NCI-H146 (cell line): ENCODE results near the gene GC.
"Not testable (repeated sequence)": the region's sequence is repeated elsewhere in the genome, so short reads cannot be mapped to it uniquely, and the experiment has no call there.

Experiments used
- DNase-seq: peaks from one replicate; lab custom pipeline; 2025; lab: John Stamatoyannopoulos, UW

The GC gene

DNA sequence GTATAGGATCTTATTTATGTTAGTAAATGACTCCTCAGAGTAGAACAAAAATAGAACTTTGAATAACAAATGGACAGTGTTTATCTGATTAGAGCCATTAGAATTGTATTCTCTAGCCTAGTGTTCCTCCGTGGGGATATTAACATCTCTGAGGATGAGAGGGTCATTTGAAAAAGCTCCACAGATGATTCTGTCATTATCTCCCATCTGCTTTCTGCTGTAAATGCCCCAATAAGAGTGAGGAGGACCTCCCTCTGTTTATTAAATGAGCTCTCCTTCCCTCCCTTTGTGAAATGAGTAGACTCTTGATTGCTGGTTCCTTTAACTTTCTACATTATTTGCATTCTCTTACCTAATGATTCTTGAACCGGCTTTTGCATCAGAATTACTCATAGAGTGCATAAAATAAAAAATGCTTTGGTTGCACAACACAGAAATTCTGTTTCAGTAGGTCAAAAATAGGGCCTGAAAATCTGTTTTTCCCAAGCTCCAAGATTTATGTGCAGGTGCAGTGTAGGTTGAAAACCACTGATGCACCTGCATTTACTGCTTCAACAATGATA lies 18.0 kb downstream of the GC start:
- no peak for DNase-seq

DNA sequence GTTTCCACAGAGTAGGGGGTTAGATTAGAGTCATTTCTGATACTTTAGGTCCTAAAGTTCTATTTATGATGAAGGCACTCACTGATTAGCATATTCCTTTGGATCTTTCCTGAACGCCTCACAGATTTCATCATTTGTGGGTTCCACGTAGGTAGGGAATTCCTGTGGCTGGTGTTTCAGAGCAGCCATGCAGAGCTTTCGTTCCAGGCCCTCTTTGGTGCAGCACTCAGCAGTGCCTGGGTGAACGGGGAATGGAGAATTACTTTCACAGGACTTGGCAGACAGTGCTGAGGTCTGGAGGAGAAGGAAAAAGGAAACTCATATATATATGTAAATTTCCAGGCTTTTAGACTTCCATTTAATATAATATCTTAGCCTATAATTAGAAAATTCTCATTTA lies 18.5 kb downstream of the GC start:
- no peak for DNase-seq

- DNase-seq = no peak
Observed at GRCh38 chr4:71752383-71753042, 31.4 kb downstream of the GC start.

- no peak for DNase-seq
Observed at GRCh38 chr4:71749008-71749594, 34.8 kb downstream of the GC start.

DNA sequence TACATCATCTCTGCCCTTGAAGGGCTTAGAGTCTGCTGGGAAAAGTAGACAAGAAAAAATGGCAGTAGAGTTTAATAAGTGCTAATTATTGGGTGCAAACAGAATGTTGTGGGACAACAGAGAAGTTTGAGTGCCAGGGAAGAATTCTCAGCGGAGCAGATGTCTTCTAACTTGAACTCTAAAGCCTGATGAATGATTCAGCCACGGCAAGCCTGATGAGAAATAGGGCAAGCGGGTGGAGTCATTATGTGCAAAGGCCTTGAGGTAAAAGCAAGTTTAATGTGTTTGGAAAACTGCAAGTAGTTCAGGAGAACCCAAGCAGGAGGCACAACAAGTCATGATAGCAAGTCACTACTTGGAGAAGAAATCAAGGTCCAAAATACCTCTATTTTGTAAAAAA lies 37.5 kb downstream of the GC start:
- DNase-seq = no peak

GRCh38 chr4:71738782-71739181 lies 45.1 kb downstream of the GC start:
- DNase-seq = not testable (repeated sequence)

- DNase-seq = no peak
Observed at GRCh38 chr4:71732706-71733105, 51.2 kb downstream of the GC start.

DNA sequence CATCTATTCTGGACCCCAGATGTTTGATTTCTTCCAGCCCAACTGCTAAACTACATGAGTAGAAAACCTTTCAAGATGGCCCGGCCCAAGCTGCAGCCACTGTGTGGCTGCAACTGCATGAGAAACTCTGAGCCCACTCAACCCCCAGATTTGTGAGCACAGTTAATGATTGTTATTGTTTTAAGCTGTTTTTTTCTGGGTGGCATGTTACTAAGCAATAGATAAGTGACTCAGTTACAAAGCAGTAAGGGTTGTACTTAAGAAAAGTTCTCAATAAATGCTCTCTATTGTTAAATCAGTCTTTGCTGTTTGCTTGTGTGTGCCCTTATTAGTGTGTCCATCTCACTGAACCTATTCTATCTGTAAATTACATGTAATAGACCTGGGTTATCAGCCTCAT lies 51.8 kb downstream of the GC start:
- DNase-seq = no peak

DNA sequence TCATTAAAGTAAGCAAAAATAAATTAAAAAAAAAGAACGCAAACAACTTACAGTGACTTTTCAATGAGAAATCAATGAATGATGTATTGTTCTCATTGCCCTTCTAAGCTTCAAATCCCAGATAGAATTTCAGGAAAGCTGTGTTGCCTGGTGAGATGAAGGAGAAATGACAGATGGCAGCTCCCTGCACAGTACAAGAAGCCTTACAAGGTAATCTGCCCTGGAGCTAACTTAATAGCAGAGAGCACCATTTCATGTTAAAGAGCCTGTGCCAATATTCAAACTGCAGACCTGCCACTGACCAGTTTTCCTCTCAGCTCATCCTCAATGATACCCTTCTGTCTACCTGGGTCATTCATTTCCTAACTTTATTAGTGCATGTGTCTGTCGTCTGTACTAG lies 54.0 kb downstream of the GC start:
- no peak for DNase-seq

GRCh38 chr4:71713611-71714203 lies 70.2 kb downstream of the GC start:
- DNase-seq = peak; percentile 3

DNA sequence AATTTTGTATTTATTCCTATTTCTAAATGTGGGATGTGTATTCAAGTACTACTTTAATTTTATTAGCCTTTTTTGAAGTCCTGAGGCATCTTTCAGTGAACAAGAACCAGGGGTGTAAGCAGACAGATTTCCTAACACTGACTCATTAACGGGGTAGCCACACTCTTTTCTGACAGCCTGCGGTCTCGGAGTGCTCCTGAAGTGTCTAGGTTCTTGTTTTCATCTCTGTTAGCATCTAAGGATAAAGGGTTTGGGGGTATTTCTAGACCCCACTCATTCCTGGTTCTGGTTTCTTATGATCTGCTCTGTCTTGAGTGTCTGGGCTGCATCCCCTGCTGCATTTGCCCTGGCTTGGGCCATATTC lies 71.9 kb downstream of the GC start:
- no peak for DNase-seq

DNA sequence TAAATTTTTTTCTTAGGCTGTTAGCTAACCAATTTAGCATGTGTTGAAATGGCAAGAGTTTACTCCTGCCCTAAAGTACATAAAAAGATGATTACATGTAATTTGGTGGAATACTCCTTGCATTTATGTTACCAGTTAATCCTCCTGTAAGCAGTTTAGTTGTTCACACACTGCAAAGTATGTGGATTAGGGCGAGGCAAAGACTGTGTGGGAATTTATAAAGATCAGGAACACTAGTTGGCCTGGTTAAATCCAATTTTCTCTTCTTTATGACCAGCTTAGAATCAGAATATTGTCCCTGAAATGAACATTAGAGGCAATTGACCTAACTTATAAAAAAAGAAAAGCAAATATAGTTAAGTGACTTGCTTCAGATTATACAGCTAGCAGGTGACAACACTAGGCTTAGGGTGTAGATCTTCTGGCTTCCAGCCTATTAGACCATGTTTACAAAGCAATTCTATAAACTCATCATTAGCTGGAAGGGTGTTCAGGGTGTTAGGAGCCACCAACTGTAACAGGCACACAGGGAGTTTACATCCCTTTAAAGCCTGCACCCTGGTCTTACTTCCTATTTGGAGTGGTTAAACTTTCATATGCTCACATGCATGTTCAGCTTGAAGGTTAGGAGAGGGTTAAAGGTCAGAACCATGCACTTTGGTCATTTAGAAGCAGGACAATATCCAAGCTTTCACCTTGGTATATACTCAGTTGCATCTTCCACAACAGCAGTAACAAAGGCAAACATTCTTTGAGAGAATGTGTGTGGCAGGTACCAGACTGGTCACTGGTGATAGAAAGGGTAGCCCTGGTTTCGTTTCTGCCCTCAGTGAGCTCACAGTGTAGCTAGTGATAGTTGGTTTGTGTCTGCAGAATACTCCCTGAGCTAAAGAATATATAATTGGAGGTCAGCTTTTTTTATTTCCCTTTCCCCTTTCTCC lies 72.6 kb downstream of the GC start:
- no peak for DNase-seq

- DNase-seq = no peak
Observed at GRCh38 chr4:71709961-71710360, 73.9 kb downstream of the GC start.

DNA sequence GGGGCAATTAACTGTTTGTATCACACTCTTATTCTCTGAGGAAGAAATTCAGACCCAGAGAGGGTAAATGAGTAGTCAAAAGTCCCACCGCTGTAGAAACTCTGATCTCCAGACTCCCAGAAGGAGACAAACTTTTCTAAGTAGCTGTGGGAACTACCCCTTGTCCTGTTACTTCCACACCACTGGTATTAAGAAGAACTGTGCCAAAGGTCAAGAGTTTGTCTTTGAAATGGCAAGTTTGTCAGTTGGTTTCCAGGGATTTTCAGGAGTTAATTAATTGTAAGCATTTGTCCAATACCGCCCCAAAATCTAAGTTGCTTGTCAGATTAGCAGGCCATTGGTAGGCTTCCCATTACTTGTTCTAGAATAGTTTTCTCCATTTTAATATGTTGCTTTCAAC lies 85.7 kb downstream of the GC start:
- no peak for DNase-seq

DNA sequence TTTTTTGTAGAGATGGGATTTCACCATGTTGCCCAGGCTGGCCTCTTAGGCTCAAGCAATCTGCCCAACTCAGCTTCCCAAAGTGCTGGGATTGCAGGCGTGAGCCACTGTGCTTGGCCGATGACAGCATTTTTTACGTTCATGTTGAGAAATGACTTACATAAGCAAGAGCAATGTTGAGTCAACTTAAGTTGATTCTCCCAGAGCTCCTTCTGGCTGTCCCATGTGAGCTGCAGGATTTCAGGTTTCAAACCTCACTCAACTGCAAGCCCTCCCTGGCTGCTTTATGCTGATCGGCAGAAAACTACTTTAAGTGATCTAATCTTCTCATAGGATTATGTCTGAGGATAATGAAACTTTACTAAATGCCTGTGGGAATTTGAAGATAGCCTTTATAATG lies 86.8 kb downstream of the GC start:
- DNase-seq = no peak

DNA sequence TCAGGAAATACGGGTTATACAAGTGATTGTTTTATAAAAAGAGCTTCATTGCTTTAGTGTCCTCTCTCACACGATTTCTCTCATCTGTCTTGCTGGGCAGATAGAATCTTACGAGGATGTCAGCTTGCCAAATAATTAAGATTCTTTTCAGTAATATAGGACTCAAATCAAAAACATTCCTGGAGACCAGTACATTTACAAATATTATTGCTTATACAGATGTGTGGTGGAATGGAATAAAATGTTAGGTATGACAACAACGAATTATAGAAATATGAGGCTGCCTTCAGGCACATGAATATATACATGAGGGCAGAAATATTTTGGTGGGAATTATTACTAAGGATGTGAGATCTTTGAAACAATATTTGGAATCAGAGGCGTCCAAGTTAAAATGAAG lies 88.9 kb downstream of the GC start:
- no peak for DNase-seq

GRCh38 chr4:71692963-71693362 lies 90.9 kb downstream of the GC start:
- no peak for DNase-seq

DNA sequence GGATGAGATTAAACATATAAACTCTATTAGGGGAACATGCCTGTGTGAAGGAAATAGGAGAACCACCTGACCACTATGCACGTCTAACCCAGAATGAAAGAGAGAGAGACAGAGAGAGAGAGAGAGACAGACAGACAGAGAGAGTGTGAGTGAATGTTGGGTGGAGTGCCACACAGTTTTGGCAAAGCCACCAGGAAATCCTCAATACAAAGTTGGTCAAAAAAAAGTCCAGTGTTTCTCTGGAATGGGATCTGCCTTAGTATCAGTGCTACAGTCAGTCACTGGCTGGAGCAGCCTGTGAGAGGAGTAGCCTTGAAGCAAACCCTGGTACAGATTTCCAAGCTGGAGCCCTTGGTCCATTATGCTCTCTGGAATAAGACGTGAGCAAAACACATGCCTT lies 91.7 kb downstream of the GC start:
- DNase-seq = no peak
